ENCODE data around the gene FCRL1. TPM values are rescaled to one million over a fixed set of nuclear protein-coding genes. Genes with fewer than 3 reads are reported as not detected.

Gene FCRL1
- total RNA-seq, 2 donors from 2014 or later = 1.0 to 22.4 TPM

DNA sequence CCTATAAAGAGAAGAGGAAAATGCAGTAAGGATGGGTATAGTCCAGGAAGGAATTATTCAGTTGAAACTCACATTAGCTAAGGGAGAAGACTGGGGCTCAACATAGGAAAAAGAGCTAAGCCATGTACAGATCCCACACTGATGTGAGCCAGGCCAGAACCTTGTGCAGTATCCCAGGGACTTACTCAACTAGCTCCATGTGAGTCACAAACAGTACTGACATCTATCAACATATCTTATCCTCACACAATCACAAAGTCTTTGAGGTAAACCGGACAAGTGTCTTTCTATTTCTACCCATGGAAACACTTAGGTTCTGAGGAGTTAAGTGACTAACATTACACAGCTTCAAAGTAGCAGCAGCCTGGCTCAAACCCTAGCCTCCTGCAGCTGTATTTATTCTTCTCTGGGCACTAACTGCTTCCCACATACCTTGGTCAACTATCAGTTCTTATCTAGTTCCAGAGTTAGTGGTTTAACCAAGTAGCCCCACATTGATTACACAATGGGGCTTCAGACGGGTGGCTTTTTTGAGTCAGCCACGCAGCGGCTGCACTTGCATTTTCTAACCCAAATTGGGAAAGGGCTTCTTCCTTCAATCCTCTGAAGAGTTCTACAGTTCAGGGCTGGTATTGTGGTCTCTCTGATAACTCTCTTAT lies 12.2 kb upstream of the FCRL1 start:
- H3K4me3 Mint-ChIP-seq = no peak overlapping the region
- H3K27me3 Mint-ChIP-seq = peaks cover 20% of the 10 kb centered on the region
- DNase-seq (no peak), ATAC-seq (no peak)
- H3K9me3 ChIP-seq (ENCODE audit: control insufficient read depth, low read length, poor library complexity, severe bottlenecking) = no peaks in the 10 kb centered on the region
- no peaks in the 10 kb centered on the region for H3K4me1 Mint-ChIP-seq
- H3K27ac Mint-ChIP-seq = no peak overlapping the region
- no peaks in the 10 kb centered on the region for H3K36me3 Mint-ChIP-seq (ENCODE audit: low read depth)

- no peaks in the 10 kb centered on the region for H3K9me3 ChIP-seq (ENCODE audit: control insufficient read depth, low read length, poor library complexity, severe bottlenecking)
- peaks cover 12% of the 10 kb centered on the region for H3K27me3 Mint-ChIP-seq
- no peak overlapping the region for H3K4me3 Mint-ChIP-seq
Measured at GRCh38 chr1:157830887-157831286, 11.0 kb upstream of the FCRL1 start.

GRCh38 chr1:157829711-157830110 lies 9.8 kb upstream of the FCRL1 start:
- ATAC-seq (no peak), DNase-seq (no peak)
- H3K9me3 ChIP-seq (ENCODE audit: control insufficient read depth, low read length, poor library complexity, severe bottlenecking) = no peaks in the 10 kb centered on the region
- H3K27ac Mint-ChIP-seq = no peak overlapping the region
- H3K4me1 Mint-ChIP-seq = no peaks in the 10 kb centered on the region
- H3K36me3 Mint-ChIP-seq (ENCODE audit: low read depth) = no peaks in the 10 kb centered on the region
- no peak overlapping the region for H3K4me3 Mint-ChIP-seq
- H3K27me3 Mint-ChIP-seq = peaks cover 10% of the 10 kb centered on the region

More at GRCh38 chr1:157830887-157831286, 11.0 kb upstream of the FCRL1 start:
- ATAC-seq = no peak
- no peak overlapping the region for H3K27ac Mint-ChIP-seq
- no peak for DNase-seq
- H3K4me1 Mint-ChIP-seq = no peaks in the 10 kb centered on the region
- H3K36me3 Mint-ChIP-seq (ENCODE audit: low read depth) = no peaks in the 10 kb centered on the region

- Mint-ChIP-seq H3K27me3 (peaks cover 10% of the 10 kb centered on the region), H3K4me3 (no peak overlapping the region), H3K27ac (no peak overlapping the region), H3K36me3 (ENCODE audit: low read depth) (no peaks in the 10 kb centered on the region), H3K4me1 (no peaks in the 10 kb centered on the region)
- DNase-seq (no peak), ATAC-seq (no peak)
- no peaks in the 10 kb centered on the region for H3K9me3 ChIP-seq (ENCODE audit: control insufficient read depth, low read length, poor library complexity, severe bottlenecking)
Measured at GRCh38 chr1:157829210-157829609, 9.3 kb upstream of the FCRL1 start.

GRCh38 chr1:157820299-157820698 lies 379 bp upstream of the FCRL1 start:
- ATAC-seq = no peak
- H3K4me3 Mint-ChIP-seq = no peak overlapping the region

DNA sequence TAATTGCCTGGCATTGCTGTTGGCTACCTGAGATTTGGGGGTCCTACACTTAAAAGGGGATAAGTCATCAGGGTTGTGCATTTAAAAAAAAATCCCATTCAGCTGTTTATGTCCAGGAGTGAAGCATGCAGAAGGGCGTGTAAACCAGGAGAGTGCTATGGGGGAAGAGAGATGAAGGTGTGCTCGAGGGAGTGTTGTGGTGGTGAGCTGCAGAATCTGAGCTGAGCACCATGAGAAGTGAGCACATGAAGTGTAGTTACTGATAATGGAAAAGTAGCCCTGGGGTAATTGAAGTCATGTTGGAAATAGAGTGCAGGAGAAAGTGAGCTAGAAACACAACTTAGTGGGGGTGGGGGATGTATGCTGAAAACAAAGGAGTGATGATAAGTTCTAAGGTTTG lies 705 bp downstream of the FCRL1 start:
- no peak for ATAC-seq

More at GRCh38 chr1:157820299-157820698, 379 bp upstream of the FCRL1 start:
- Mint-ChIP-seq H3K4me1 (no peaks in the 10 kb centered on the region), H3K27ac (no peak overlapping the region), H3K27me3 (no peaks in the 10 kb centered on the region), H3K36me3 (ENCODE audit: low read depth) (no peaks in the 10 kb centered on the region)
- H3K9me3 ChIP-seq (ENCODE audit: control insufficient read depth, low read length, poor library complexity, severe bottlenecking) = no peaks in the 10 kb centered on the region
- DNase-seq = no peak

DNA sequence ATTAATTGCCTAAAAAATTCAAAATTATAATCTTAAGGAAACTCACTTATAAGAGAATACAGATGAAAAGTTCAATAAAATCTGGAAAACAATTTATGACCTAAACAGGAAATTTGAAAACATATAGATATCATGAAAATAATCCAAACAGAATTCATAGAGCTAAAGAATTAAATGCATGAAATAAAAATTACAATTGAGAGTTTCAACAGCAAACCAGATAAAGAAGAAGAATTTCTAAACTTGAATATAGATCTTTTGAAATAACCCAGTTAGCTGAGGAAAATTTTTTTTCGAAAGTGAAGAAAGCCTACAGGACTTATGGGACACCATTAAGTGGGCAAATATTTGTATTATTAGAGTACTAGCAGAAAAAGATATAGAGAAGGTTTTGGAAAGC lies 6.7 kb downstream of the FCRL1 start:
- Mint-ChIP-seq H3K27ac (no peak overlapping the region), H3K4me3 (no peak overlapping the region), H3K36me3 (ENCODE audit: low read depth) (no peaks in the 10 kb centered on the region), H3K4me1 (no peaks in the 10 kb centered on the region), H3K27me3 (no peaks in the 10 kb centered on the region)
- no peak for DNase-seq
- H3K9me3 ChIP-seq (ENCODE audit: control insufficient read depth, low read length, poor library complexity, severe bottlenecking) = no peaks in the 10 kb centered on the region
- ATAC-seq = no peak

More for the DNA sequence above, 705 bp downstream of the FCRL1 start:
- H3K9me3 ChIP-seq (ENCODE audit: control insufficient read depth, low read length, poor library complexity, severe bottlenecking) = no peaks in the 10 kb centered on the region
- H3K27me3 Mint-ChIP-seq = no peaks in the 10 kb centered on the region
- no peak for DNase-seq
- H3K4me1 Mint-ChIP-seq = no peaks in the 10 kb centered on the region
- no peak overlapping the region for H3K4me3 Mint-ChIP-seq
- H3K36me3 Mint-ChIP-seq (ENCODE audit: low read depth) = no peaks in the 10 kb centered on the region
- H3K27ac Mint-ChIP-seq = no peak overlapping the region

DNA sequence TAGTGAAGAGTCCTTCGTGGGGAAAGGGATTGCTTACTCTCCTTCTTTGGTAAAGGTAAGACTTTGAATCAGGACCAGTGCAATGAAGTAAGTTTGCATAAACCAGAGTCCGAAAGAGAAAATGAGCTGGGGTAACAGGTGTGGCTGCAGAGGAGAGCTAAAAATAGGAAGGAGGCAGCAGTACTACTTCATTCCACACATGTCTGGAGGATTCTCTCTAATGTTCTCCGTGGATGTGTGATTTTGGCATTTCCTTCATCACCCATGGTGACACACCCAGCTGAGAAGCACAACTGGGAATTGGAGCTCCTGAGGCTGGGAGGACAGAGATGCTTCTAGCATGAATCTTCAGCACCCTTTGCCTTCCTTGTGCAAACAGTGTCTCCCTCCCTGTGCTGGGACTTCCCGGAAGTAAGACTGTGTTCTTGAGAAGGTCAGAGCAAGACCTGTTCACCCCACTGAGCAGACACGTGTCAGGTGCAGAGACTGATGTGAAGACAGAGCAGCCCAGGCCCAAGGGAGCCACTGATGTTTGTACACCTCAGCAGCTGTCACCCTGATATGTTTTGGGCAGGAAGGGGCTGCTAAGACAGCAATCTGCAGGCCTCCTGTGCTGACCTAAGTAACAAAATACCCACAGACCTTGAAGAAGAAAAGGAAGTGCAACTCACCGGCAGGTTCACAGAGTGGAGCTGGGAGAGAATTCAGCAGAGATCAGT lies 13.3 kb downstream of the FCRL1 start:
- ATAC-seq (peak; percentile 84), DNase-seq (no peak)
- H3K27me3 Mint-ChIP-seq = peaks cover 25% of the 10 kb centered on the region
- no peak overlapping the region for H3K4me3 Mint-ChIP-seq
- H3K36me3 Mint-ChIP-seq (ENCODE audit: low read depth) = no peaks in the 10 kb centered on the region
- H3K9me3 ChIP-seq (ENCODE audit: control insufficient read depth, low read length, poor library complexity, severe bottlenecking) = no peaks in the 10 kb centered on the region
- H3K4me1 Mint-ChIP-seq = no peaks in the 10 kb centered on the region
- no peak overlapping the region for H3K27ac Mint-ChIP-seq

DNA sequence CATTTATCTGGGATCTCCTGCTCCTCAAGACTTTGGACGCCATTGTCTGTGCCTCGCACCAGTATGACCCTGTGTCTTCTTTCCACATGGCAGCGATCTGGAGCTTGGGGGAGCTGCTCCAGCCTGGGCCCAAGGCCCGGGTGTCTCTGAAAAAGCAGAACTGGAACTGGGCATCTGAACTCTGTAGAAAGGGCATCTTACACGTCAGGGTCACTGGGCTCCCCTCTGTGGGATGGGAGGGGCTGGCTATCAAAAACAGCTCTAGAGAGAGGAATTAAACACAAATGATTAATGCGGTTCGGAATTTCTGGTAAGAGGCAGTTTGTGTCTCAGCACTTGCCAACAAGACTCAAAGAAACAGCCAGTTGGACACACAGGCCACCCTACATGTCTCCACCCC lies 16.1 kb downstream of the FCRL1 start:
- H3K4me1 Mint-ChIP-seq = no peaks in the 10 kb centered on the region
- H3K4me3 Mint-ChIP-seq = no peak overlapping the region
- no peak for DNase-seq
- no peaks in the 10 kb centered on the region for H3K36me3 Mint-ChIP-seq (ENCODE audit: low read depth)
- no peak for ATAC-seq
- H3K27me3 Mint-ChIP-seq = peaks cover 25% of the 10 kb centered on the region
- H3K27ac Mint-ChIP-seq = no peak overlapping the region
- H3K9me3 ChIP-seq (ENCODE audit: control insufficient read depth, low read length, poor library complexity, severe bottlenecking) = no peaks in the 10 kb centered on the region

GRCh38 chr1:157799996-157800395 lies 19.9 kb downstream of the FCRL1 start:
- no peak overlapping the region for H3K4me3 Mint-ChIP-seq

GRCh38 chr1:157798211-157798610 lies 21.7 kb downstream of the FCRL1 start:
- DNase-seq (no peak), ATAC-seq (no peak)
- H3K9me3 ChIP-seq (ENCODE audit: control insufficient read depth, low read length, poor library complexity, severe bottlenecking) = no peaks in the 10 kb centered on the region
- Mint-ChIP-seq H3K27me3 (no peaks in the 10 kb centered on the region), H3K4me3 (no peak overlapping the region), H3K36me3 (ENCODE audit: low read depth) (no peaks in the 10 kb centered on the region), H3K4me1 (no peaks in the 10 kb centered on the region), H3K27ac (no peak overlapping the region)

More at GRCh38 chr1:157799996-157800395, 19.9 kb downstream of the FCRL1 start:
- H3K36me3 Mint-ChIP-seq (ENCODE audit: low read depth) = no peaks in the 10 kb centered on the region
- H3K9me3 ChIP-seq (ENCODE audit: control insufficient read depth, low read length, poor library complexity, severe bottlenecking) = no peaks in the 10 kb centered on the region
- DNase-seq = no peak
- no peaks in the 10 kb centered on the region for H3K27me3 Mint-ChIP-seq
- H3K27ac Mint-ChIP-seq = no peak overlapping the region
- H3K4me1 Mint-ChIP-seq = no peaks in the 10 kb centered on the region
- ATAC-seq = no peak

DNA sequence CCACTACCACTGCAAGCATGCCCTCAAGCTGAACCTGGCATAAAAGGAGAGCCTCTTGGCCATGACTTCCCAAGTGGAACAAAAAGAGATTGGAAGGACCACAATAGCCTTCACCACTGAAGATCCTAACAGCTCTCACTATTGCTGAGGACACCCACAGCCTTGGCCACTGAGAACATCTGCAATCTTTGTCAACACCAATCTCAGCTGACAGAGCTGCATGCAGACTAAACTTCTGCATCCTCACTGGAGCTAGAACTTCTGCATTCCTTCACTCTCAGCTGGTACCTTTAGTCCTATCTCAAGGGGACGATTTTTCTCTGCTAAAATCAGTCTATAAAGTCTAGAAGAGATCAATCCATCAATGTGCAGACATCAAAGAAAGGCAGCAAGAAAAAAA lies 34.7 kb downstream of the FCRL1 start:
- Mint-ChIP-seq H3K27ac (no peak overlapping the region), H3K4me1 (no peaks in the 10 kb centered on the region), H3K4me3 (no peak overlapping the region), H3K27me3 (peaks cover 11% of the 10 kb centered on the region), H3K36me3 (ENCODE audit: low read depth) (no peaks in the 10 kb centered on the region)
- no peaks in the 10 kb centered on the region for H3K9me3 ChIP-seq (ENCODE audit: control insufficient read depth, low read length, poor library complexity, severe bottlenecking)
- DNase-seq (no peak), ATAC-seq (no peak)

DNA sequence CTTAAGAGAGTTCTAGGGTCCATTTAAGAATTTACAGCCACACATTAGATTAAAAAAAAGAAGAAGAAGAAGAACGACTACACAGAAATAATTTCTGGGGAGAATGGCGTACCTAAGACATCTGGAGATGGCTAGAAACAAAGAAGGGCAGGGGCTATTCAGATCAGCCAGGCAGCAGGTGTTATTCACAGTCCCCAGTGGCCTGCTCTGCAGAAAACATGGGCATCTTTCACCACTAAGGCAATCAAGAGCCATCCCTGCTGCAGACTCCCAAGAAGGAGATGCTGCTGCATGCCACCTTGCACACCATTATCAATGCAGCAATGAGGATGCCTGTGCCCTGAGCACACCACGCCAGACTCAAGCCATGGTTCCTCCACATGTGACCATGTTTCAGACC lies 35.1 kb downstream of the FCRL1 start:
- DNase-seq = no peak
- no peak for ATAC-seq
- H3K4me3 Mint-ChIP-seq = no peak overlapping the region
- H3K27ac Mint-ChIP-seq = no peak overlapping the region
- peaks cover 11% of the 10 kb centered on the region for H3K27me3 Mint-ChIP-seq
- H3K9me3 ChIP-seq (ENCODE audit: control insufficient read depth, low read length, poor library complexity, severe bottlenecking) = no peaks in the 10 kb centered on the region
- H3K36me3 Mint-ChIP-seq (ENCODE audit: low read depth) = no peaks in the 10 kb centered on the region
- no peaks in the 10 kb centered on the region for H3K4me1 Mint-ChIP-seq

- no peak overlapping the region for H3K27ac Mint-ChIP-seq
- no peaks in the 10 kb centered on the region for H3K36me3 Mint-ChIP-seq (ENCODE audit: low read depth)
- H3K27me3 Mint-ChIP-seq = peaks cover 11% of the 10 kb centered on the region
- no peaks in the 10 kb centered on the region for H3K9me3 ChIP-seq (ENCODE audit: control insufficient read depth, low read length, poor library complexity, severe bottlenecking)
- H3K4me3 Mint-ChIP-seq = no peak overlapping the region
- ATAC-seq (no peak), DNase-seq (no peak)
- H3K4me1 Mint-ChIP-seq = no peaks in the 10 kb centered on the region
Measured at GRCh38 chr1:157782931-157783330, 37.0 kb downstream of the FCRL1 start.

Measured in T-helper 17 cell (primary cell).